ENCODE data around the gene VIPAS39. TPM values are rescaled to one million over a fixed set of nuclear protein-coding genes. Genes with fewer than 3 reads are reported as not detected.

Gene VIPAS39
- polyA plus RNA-seq, 1 donor: 26.0 TPM

DNA sequence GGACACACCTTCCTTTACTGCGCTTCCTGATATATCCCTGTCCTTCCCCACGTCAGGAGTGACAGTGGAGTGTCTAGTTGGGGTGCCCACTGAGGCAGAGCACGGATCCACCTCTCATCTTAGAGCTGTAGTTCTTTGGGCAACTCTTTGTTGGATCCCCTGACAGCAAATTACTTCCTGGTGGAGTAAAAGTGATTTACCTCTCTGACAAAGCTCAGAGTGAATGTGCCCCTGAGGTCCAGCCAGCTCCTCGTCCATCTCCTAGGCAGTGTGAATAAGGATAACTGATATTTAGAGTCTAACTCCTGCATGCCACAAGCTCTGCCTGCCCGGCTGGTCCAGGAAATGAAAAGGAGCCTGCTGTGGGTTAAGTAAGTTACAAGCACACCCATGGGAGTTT is 16.5 kb upstream of the VIPAS39 start:
- no peak for DNase-seq
- no peaks in the 10 kb centered on the region for H3K27me3 ChIP-seq (ENCODE audit: control insufficient read depth, insufficient read depth, low read length)
- H3K36me3 ChIP-seq (ENCODE audit: control insufficient read depth, insufficient read depth, low read length): peaks cover 8% of the 10 kb centered on the region
- WGBS (ENCODE audit: insufficient coverage, low lambda C conversion rate): no CpG with 5 or more reads among the region's 5 CpGs
- peaks cover 3% of the 10 kb centered on the region for H3K4me1 ChIP-seq (ENCODE audit: control insufficient read depth, insufficient read depth, low read length)
- H3K9me3 ChIP-seq (ENCODE audit: control insufficient read depth, low read depth, low read length): no peaks in the 10 kb centered on the region
- no peak overlapping the region for H3K4me3 ChIP-seq (ENCODE audit: low read length)
- H3K27ac ChIP-seq (ENCODE audit: low read length): no peak overlapping the region

DNA sequence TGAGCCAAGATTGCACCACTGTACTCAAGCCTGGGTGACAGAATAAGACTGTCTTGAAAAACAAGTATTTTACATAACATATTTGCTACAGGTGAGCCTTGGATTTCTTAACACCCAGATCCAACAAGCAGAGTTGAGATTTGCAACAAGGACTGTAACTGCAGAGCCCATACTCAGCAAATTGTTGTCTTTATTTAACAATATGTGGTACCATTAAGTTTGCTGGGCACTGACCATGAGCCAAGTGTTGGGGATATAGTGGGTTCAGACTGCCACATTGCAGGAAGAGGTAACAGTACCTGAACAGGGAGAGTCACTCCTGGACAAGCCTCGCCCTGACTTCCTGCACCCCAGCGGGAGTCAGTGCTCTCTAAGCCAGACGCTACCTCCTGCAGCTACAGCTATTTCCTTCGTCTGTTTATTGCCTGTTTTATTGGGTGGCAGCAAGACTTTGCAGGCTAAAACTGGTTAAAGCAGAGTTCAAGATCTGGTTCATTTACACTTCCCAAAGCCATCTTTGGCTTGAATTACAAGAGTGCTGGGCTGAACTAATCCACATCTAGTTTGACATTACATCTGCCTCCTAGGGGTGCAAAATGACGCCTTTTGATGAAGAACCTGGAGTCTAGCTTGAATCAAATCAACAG is 12.9 kb upstream of the VIPAS39 start:
- DNase-seq: peak in 1 of 2 donors; percentile 26
- Histone ChIP-seq H3K27ac (ENCODE audit: low read length) (no peak overlapping the region), H3K9me3 (ENCODE audit: control insufficient read depth, low read depth, low read length) (no peaks in the 10 kb centered on the region), H3K4me3 (ENCODE audit: low read length) (no peak overlapping the region), H3K4me1 (ENCODE audit: control insufficient read depth, insufficient read depth, low read length) (peaks cover 3% of the 10 kb centered on the region), H3K36me3 (ENCODE audit: control insufficient read depth, insufficient read depth, low read length) (peaks cover 36% of the 10 kb centered on the region), H3K27me3 (ENCODE audit: control insufficient read depth, insufficient read depth, low read length) (no peaks in the 10 kb centered on the region)
- WGBS (ENCODE audit: insufficient coverage, low lambda C conversion rate): no CpG with 5 or more reads among the region's 5 CpGs

DNA sequence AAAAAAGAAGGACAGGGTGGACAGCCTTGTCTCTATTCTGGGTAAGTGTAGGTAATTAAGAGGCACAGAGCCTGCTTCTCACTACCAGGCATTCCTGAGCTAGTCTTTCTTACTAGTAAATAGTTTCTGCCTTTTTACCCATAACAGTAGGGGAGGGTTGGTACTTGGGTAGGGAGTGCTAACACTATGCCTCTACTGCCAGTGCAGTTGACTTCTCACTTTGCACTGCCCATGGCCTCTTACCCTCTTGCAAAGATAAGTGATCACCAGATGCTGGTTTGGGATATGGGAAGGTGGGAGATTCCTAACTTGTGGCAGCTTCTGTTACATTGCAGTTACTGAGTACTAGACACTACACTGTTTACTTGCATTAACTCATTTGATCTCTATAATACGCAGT is 12.1 kb upstream of the VIPAS39 start:
- Histone ChIP-seq H3K36me3 (ENCODE audit: control insufficient read depth, insufficient read depth, low read length) (peaks cover 44% of the 10 kb centered on the region), H3K27me3 (ENCODE audit: control insufficient read depth, insufficient read depth, low read length) (no peaks in the 10 kb centered on the region), H3K4me3 (ENCODE audit: low read length) (no peak overlapping the region), H3K27ac (ENCODE audit: low read length) (no peak overlapping the region), H3K4me1 (ENCODE audit: control insufficient read depth, insufficient read depth, low read length) (peaks cover 3% of the 10 kb centered on the region), H3K9me3 (ENCODE audit: control insufficient read depth, low read depth, low read length) (no peaks in the 10 kb centered on the region)
- 86% methylated on average over 1 of the region's 1 CpG for WGBS (ENCODE audit: insufficient coverage, low lambda C conversion rate)
- DNase-seq: no peak

DNA sequence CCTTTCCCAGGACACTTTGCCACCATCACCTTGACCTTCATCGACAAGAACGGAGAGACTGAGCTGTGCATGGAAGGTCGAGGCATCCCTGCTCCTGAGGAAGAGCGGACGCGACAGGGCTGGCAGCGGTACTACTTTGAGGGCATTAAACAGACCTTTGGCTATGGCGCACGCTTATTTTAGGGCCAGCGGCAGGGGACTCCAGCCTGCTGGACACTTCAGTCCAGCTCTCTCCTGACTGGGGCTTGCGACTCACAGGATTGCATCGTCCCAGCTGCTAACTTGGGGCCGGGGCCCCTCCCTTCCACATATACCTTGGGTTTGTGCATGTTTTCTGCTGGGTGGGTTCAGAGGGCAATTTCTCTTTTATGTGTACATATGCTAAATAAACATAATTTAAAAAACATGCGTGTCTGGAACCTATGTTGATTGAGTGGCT is 11.7 kb upstream of the VIPAS39 start:
- H3K9me3 ChIP-seq (ENCODE audit: control insufficient read depth, low read depth, low read length): no peaks in the 10 kb centered on the region
- WGBS (ENCODE audit: insufficient coverage, low lambda C conversion rate): 100% methylated on average over 1 of the region's 14 CpGs
- no peak for DNase-seq
- no peak overlapping the region for H3K27ac ChIP-seq (ENCODE audit: low read length)
- H3K27me3 ChIP-seq (ENCODE audit: control insufficient read depth, insufficient read depth, low read length): no peaks in the 10 kb centered on the region
- H3K4me3 ChIP-seq (ENCODE audit: low read length): no peak overlapping the region
- peaks cover 3% of the 10 kb centered on the region for H3K4me1 ChIP-seq (ENCODE audit: control insufficient read depth, insufficient read depth, low read length)
- peaks cover 49% of the 10 kb centered on the region for H3K36me3 ChIP-seq (ENCODE audit: control insufficient read depth, insufficient read depth, low read length)

DNA sequence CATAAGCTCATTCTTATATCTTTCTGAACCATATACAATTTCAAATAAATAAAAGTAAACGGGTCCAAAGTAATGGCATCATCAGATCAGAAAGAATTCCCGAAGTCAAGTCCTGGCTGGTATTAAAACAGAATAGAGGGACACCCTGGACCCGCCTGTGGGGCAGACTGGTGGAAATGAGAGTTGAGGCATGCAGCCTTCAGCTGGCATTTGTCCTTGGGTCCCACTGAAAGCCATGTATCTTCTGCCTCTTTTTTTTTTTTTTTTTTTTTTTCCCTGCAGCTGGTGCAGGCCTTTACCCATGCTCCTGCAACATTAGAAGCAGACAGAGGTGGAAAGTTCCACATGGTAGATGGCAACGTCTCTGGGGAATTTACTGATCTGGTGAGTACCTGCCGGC is 10.4 kb upstream of the VIPAS39 start:
- DNase-seq: no peak
- WGBS (ENCODE audit: insufficient coverage, low lambda C conversion rate): no CpG with 5 or more reads among the region's 5 CpGs
- peaks cover 61% of the 10 kb centered on the region for H3K36me3 ChIP-seq (ENCODE audit: control insufficient read depth, insufficient read depth, low read length)

DNA sequence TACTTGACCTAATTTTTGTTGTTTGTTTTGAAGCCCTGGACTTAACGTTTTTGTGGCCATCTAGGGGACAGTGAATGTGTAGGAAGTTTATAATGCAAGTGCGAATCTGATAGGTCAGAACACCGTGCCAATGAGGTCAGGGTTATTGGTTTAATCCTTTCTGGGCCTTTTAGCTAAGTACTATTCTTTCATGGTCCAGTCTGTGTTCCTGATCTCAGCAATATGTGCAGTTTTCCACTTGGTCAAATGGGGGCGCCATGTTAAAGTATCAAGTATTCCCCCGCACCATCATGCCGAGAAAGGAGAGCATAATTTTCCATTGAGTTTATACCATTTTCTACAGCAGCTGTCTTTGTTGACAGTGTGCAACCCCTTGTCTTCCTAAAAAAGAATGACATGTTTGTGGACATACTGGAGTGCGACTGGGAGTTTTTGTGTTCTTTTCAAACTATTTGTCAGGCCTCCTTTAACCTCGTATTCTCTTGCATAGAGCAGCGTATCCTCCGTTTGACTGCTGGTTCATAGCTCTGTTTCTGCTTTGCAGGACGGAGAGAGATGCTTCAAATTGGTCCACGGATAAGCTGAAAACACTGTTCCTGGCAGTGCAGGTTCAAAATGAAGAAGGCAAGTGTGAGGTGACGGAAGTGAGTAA is 1.8 kb upstream of the VIPAS39 start:
- Histone ChIP-seq H3K27me3 (ENCODE audit: control insufficient read depth, insufficient read depth, low read length) (no peaks in the 10 kb centered on the region), H3K9me3 (ENCODE audit: control insufficient read depth, low read depth, low read length) (no peaks in the 10 kb centered on the region), H3K36me3 (ENCODE audit: control insufficient read depth, insufficient read depth, low read length) (peaks cover 45% of the 10 kb centered on the region), H3K4me3 (ENCODE audit: low read length) (peak overlapping the region; percentile 91), H3K4me1 (ENCODE audit: control insufficient read depth, insufficient read depth, low read length) (peaks cover 4% of the 10 kb centered on the region), H3K27ac (ENCODE audit: low read length) (no peak overlapping the region)
- peak; percentile 49 to 52 for DNase-seq
- 55% methylated on average over 3 of the region's 13 CpGs for WGBS (ENCODE audit: insufficient coverage, low lambda C conversion rate)

More for the DNA sequence above, 10.4 kb upstream of the VIPAS39 start:
- Histone ChIP-seq H3K4me1 (ENCODE audit: control insufficient read depth, insufficient read depth, low read length) (peaks cover 3% of the 10 kb centered on the region), H3K4me3 (ENCODE audit: low read length) (no peak overlapping the region), H3K27ac (ENCODE audit: low read length) (no peak overlapping the region), H3K9me3 (ENCODE audit: control insufficient read depth, low read depth, low read length) (no peaks in the 10 kb centered on the region), H3K27me3 (ENCODE audit: control insufficient read depth, insufficient read depth, low read length) (no peaks in the 10 kb centered on the region)

DNA sequence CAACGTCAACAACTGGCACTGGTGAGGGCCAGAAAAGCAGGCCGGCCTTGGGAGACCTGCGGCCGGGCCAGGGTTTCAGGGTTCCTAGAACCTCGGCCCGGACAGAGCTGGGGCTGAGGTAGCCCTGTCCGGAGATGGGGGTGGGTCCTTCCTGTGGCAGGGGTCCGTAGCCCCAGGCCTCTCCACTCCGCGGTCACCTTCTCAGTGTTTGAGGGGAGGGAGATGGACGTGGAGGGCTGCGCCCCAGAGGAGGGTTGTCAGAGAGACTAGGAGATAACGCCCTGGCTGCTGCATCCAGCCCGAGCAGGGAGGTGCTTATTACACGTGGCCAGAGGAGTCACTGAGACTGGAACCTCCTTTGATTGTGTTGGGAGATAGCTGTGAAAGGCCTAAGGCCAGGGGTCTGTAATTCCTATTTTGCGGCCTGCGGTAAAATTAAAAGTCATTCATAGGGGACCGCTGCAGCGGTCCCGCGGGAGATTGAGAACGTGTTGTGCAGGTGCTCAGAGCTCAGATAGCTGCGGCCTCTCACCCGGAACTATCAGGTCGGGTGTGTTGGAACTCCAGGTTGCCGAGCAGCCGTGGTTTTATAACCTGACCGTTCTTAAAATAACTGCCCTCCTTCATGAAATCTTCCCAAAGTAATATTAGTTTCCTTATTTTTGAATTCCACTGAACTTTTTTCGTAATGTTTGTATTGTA is 999 bp upstream of the VIPAS39 start:
- Histone ChIP-seq H3K36me3 (ENCODE audit: control insufficient read depth, insufficient read depth, low read length) (peaks cover 38% of the 10 kb centered on the region), H3K27me3 (ENCODE audit: control insufficient read depth, insufficient read depth, low read length) (no peaks in the 10 kb centered on the region), H3K4me3 (ENCODE audit: low read length) (peak overlapping the region; percentile 91), H3K4me1 (ENCODE audit: control insufficient read depth, insufficient read depth, low read length) (peaks cover 4% of the 10 kb centered on the region), H3K27ac (ENCODE audit: low read length) (peak overlapping the region; percentile 88), H3K9me3 (ENCODE audit: control insufficient read depth, low read depth, low read length) (no peaks in the 10 kb centered on the region)
- WGBS (ENCODE audit: insufficient coverage, low lambda C conversion rate): 0% methylated on average over 4 of the region's 29 CpGs
- peak; percentile 26 to 62 for DNase-seq

DNA sequence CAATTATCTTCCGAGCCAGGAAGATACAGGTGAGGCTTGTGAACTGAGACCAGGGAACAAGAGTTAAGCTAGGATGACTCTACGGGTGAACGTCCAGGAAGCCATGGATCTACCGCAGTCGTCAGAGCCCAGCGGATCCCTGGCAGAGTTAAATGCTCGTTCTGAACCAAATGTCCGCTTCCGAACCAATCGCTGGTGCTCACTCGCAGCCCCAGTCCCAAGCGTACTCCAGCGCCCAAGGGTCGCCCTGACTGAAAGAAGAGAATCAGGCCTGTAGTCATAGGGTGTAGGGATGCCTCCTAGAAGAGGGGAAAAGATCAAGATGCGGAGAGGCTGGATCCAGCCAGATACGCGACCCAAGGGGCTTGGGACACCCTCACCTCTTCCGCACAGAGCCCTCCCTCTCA is 283 bp downstream of the VIPAS39 start:
- H3K36me3 ChIP-seq (ENCODE audit: control insufficient read depth, insufficient read depth, low read length): peaks cover 32% of the 10 kb centered on the region
- H3K27me3 ChIP-seq (ENCODE audit: control insufficient read depth, insufficient read depth, low read length): no peaks in the 10 kb centered on the region
- no peak for DNase-seq
- H3K4me1 ChIP-seq (ENCODE audit: control insufficient read depth, insufficient read depth, low read length): peaks cover 4% of the 10 kb centered on the region
- WGBS (ENCODE audit: insufficient coverage, low lambda C conversion rate): no CpG with 5 or more reads among the region's 18 CpGs
- peak overlapping the region; percentile 87 for H3K27ac ChIP-seq (ENCODE audit: low read length)
- peak overlapping the region; percentile 91 for H3K4me3 ChIP-seq (ENCODE audit: low read length)
- H3K9me3 ChIP-seq (ENCODE audit: control insufficient read depth, low read depth, low read length): no peaks in the 10 kb centered on the region

DNA sequence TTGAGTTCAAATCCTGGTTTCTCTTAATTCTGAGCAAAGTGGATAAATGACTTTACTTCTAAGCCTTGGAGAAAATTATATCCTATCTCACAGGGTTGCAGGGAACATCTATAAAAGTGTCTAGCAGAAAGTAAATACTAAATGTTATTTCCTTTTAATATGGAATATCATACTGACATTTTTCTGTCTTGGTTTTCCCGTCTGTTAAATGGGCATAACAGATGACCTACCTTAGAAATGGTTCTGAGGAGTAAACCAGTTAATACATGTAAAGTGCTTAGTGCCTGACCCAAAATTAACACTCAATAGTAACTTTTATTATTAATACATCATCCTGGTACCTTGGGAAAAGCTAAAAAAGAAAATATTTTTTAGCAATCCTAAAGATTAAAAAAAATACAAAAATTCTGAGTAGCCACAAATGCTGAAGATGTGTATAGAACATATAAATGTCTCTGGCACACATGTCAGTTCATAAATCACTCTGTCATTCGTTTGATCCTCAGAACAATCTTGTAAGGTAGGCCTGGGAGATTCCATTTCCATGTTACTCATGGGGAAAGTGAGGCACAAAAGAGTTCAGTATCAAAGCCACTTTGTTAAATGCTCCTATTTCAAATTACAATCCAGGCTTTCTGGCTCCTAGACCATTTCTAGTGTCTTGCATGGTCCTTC is 1.3 kb downstream of the VIPAS39 start:
- 100% methylated on average over 1 of the region's 2 CpGs for WGBS (ENCODE audit: insufficient coverage, low lambda C conversion rate)
- no peak for DNase-seq
- peaks cover 4% of the 10 kb centered on the region for H3K4me1 ChIP-seq (ENCODE audit: control insufficient read depth, insufficient read depth, low read length)
- H3K27me3 ChIP-seq (ENCODE audit: control insufficient read depth, insufficient read depth, low read length): no peaks in the 10 kb centered on the region
- H3K4me3 ChIP-seq (ENCODE audit: low read length): peak overlapping the region; percentile 91
- H3K36me3 ChIP-seq (ENCODE audit: control insufficient read depth, insufficient read depth, low read length): peaks cover 27% of the 10 kb centered on the region
- H3K27ac ChIP-seq (ENCODE audit: low read length): no peak overlapping the region
- H3K9me3 ChIP-seq (ENCODE audit: control insufficient read depth, low read depth, low read length): no peaks in the 10 kb centered on the region

DNA sequence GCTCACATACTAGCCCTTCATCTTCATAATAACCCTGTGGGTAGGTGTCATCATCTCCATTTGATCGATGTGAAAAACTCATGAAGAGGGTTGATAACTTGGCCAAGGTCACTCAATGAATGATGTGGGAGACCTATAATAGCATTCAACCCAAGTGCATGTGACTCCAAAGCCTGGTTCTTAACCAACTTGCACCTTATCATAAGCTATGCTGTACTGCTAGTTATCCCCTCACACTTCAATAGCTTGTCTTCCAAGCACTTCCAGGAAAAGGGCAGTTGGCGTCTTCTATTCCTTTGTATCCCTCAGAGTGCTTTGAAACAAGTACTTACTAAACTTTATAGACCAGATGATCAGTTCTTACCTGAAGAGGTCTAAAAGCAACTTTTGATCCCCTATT is 15.2 kb downstream of the VIPAS39 start:
- WGBS (ENCODE audit: insufficient coverage, low lambda C conversion rate): no CpG with 5 or more reads among the region's 2 CpGs
- no peak for DNase-seq
- H3K4me1 ChIP-seq (ENCODE audit: control insufficient read depth, insufficient read depth, low read length): no peaks in the 10 kb centered on the region
- H3K27ac ChIP-seq (ENCODE audit: low read length): no peak overlapping the region
- no peaks in the 10 kb centered on the region for H3K9me3 ChIP-seq (ENCODE audit: control insufficient read depth, low read depth, low read length)
- no peak overlapping the region for H3K4me3 ChIP-seq (ENCODE audit: low read length)
- no peaks in the 10 kb centered on the region for H3K27me3 ChIP-seq (ENCODE audit: control insufficient read depth, insufficient read depth, low read length)
- H3K36me3 ChIP-seq (ENCODE audit: control insufficient read depth, insufficient read depth, low read length): peaks cover 51% of the 10 kb centered on the region
